Fibroblast of lung (primary cell): ENCODE results near the gene PLS1.

Experiments used
- EZH2 ChIP-seq: IDR thresholded peaks from 2 replicates; pipeline ENCODE4 v1.5.1; 2012; ENCODE audit warnings: low read length, control low read depth, mild to moderate bottlenecking; ENCODE audit errors: missing control alignments
- TF ChIP-seq, protein P1 (sequence below), 2 donors: IDR thresholded peaks in 1 of 2; conservative IDR thresholded peaks in 1 of 2; 1 replicate in 1 of 2; 2 replicates in 1 of 2; pipeline ENCODE4 v1.5.1; 2011 to 2012; ENCODE audit warnings: low read length in 2 of 2, control low read depth in 1 of 2, inconsistent platforms in 1 of 2, low read depth in 1 of 2, mild to moderate bottlenecking in 1 of 2

GRCh38 chr3:142646020-142646785, 50.0 kb downstream of the PLS1 start:
- TF ChIP-seq, protein P1, sequence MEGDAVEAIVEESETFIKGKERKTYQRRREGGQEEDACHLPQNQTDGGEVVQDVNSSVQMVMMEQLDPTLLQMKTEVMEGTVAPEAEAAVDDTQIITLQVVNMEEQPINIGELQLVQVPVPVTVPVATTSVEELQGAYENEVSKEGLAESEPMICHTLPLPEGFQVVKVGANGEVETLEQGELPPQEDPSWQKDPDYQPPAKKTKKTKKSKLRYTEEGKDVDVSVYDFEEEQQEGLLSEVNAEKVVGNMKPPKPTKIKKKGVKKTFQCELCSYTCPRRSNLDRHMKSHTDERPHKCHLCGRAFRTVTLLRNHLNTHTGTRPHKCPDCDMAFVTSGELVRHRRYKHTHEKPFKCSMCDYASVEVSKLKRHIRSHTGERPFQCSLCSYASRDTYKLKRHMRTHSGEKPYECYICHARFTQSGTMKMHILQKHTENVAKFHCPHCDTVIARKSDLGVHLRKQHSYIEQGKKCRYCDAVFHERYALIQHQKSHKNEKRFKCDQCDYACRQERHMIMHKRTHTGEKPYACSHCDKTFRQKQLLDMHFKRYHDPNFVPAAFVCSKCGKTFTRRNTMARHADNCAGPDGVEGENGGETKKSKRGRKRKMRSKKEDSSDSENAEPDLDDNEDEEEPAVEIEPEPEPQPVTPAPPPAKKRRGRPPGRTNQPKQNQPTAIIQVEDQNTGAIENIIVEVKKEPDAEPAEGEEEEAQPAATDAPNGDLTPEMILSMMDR (conservative IDR thresholded peaks at IDR 0.05 in 1 of 2, IDR thresholded peaks at IDR 0.05 in 1 of 2; ENCODE audit: low read depth in 1 of 2, low read length in 2 of 2): no peak
- no peak for TF ChIP-seq EZH2
